Measurements from ENCODE around the gene MYBPC1.

The MYBPC1 gene

DNA sequence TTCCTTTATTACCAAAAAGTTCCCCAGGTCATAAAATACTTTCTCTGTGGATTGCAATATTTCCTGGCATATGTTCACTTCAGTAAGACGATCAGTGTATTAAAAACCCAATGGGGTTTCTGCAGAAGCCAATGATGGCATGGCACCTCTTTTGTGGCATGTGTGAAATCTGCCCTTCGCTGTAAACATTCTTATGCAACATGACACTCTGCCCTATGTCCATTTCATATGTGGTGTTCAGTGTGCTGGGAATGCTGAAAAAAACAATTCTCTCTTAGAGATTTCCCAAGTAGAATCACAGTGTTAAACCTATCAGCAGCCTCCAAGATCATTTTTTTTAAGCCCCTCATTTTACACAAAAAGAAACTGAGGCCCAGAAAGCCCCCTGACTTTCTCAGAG lies 2.3 kb upstream of the MYBPC1 start:
- Histone ChIP-seq H3K9ac (no peak overlapping the region), H4K20me1 (ENCODE audit: insufficient read depth) (no peaks in the 10 kb centered on the region), H3K27ac (no peak overlapping the region), H3K79me2 (ENCODE audit: insufficient read depth, low read depth) (no peaks in the 10 kb centered on the region), H3K27me3 (ENCODE audit: insufficient read depth, low read depth) (no peaks in the 10 kb centered on the region), H3K36me3 (ENCODE audit: insufficient read depth) (no peaks in the 10 kb centered on the region), H2AFZ (ENCODE audit: low read depth) (no peak overlapping the region), H3K4me3 (IDR thresholded peaks at IDR 0.05; ENCODE audit: insufficient read depth, low read depth, low read length) (no peak overlapping the region), H3K4me1 (ENCODE audit: low read depth, poor library complexity, severe bottlenecking) (no peaks in the 10 kb centered on the region), H3K4me2 (no peak overlapping the region)
- no peak for TF ChIP-seq CTCF (conservative IDR thresholded peaks at IDR 0.05; ENCODE audit: low read depth, low read length)

DNA sequence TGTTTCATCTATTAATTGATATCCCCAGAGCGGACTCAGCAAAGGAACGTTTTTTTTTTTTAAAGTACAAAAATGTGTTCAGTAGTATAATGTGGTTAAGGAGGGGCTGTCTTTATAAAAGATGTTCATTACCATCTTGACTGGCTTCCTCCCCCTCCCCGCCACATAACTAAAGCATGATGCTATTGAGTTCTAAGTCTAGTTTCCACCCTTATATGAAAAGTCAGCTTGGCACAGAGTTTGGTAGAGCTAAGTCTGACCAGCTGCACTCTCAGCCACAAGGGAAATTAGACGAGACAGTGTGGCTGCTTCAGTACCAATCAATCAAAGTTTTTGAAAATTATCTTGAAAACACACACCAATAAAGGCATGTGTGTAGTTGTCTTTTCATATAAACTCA lies 1.9 kb upstream of the MYBPC1 start:
- H4K20me1 ChIP-seq (ENCODE audit: insufficient read depth) = no peaks in the 10 kb centered on the region
- H3K9ac ChIP-seq = no peak overlapping the region
- no peak overlapping the region for H3K27ac ChIP-seq
- H3K4me1 ChIP-seq (ENCODE audit: low read depth, poor library complexity, severe bottlenecking) = no peaks in the 10 kb centered on the region
- H3K27me3 ChIP-seq (ENCODE audit: insufficient read depth, low read depth) = no peaks in the 10 kb centered on the region
- no peak for TF ChIP-seq CTCF (conservative IDR thresholded peaks at IDR 0.05; ENCODE audit: low read depth, low read length)
- no peak overlapping the region for H3K4me3 ChIP-seq (IDR thresholded peaks at IDR 0.05; ENCODE audit: insufficient read depth, low read depth, low read length)
- no peak overlapping the region for H3K4me2 ChIP-seq
- no peak overlapping the region for H2AFZ ChIP-seq (ENCODE audit: low read depth)
- H3K36me3 ChIP-seq (ENCODE audit: insufficient read depth) = no peaks in the 10 kb centered on the region
- no peaks in the 10 kb centered on the region for H3K79me2 ChIP-seq (ENCODE audit: insufficient read depth, low read depth)

- no peak overlapping the region for H3K27ac ChIP-seq
- TF ChIP-seq CTCF (conservative IDR thresholded peaks at IDR 0.05; ENCODE audit: low read depth, low read length) = no peak
- H2AFZ ChIP-seq (ENCODE audit: low read depth) = no peak overlapping the region
- H3K4me1 ChIP-seq (ENCODE audit: low read depth, poor library complexity, severe bottlenecking) = no peaks in the 10 kb centered on the region
- H3K9ac ChIP-seq = no peak overlapping the region
- H3K36me3 ChIP-seq (ENCODE audit: insufficient read depth) = no peaks in the 10 kb centered on the region
- H3K4me2 ChIP-seq = no peak overlapping the region
- no peak overlapping the region for H3K4me3 ChIP-seq (IDR thresholded peaks at IDR 0.05; ENCODE audit: insufficient read depth, low read depth, low read length)
- no peaks in the 10 kb centered on the region for H4K20me1 ChIP-seq (ENCODE audit: insufficient read depth)
- no peaks in the 10 kb centered on the region for H3K79me2 ChIP-seq (ENCODE audit: insufficient read depth, low read depth)
- no peaks in the 10 kb centered on the region for H3K27me3 ChIP-seq (ENCODE audit: insufficient read depth, low read depth)
These were observed 1.4 kb downstream of the MYBPC1 start for GRCh38 chr12:101596172-101596571.

GRCh38 chr12:101597164-101597563 lies 2.4 kb downstream of the MYBPC1 start:
- no peaks in the 10 kb centered on the region for H3K79me2 ChIP-seq (ENCODE audit: insufficient read depth, low read depth)
- no peak overlapping the region for H3K4me2 ChIP-seq
- no peak overlapping the region for H3K9ac ChIP-seq
- no peaks in the 10 kb centered on the region for H4K20me1 ChIP-seq (ENCODE audit: insufficient read depth)
- no peak for TF ChIP-seq CTCF (conservative IDR thresholded peaks at IDR 0.05; ENCODE audit: low read depth, low read length)
- H3K4me1 ChIP-seq (ENCODE audit: low read depth, poor library complexity, severe bottlenecking) = no peaks in the 10 kb centered on the region
- H3K36me3 ChIP-seq (ENCODE audit: insufficient read depth) = no peaks in the 10 kb centered on the region
- no peak overlapping the region for H3K27ac ChIP-seq
- no peak overlapping the region for H2AFZ ChIP-seq (ENCODE audit: low read depth)
- no peaks in the 10 kb centered on the region for H3K27me3 ChIP-seq (ENCODE audit: insufficient read depth, low read depth)
- H3K4me3 ChIP-seq (IDR thresholded peaks at IDR 0.05; ENCODE audit: insufficient read depth, low read depth, low read length) = no peak overlapping the region

GRCh38 chr12:101598483-101598882 lies 3.7 kb downstream of the MYBPC1 start:
- H3K27me3 ChIP-seq (ENCODE audit: insufficient read depth, low read depth) = no peaks in the 10 kb centered on the region
- H2AFZ ChIP-seq (ENCODE audit: low read depth) = no peak overlapping the region
- H3K36me3 ChIP-seq (ENCODE audit: insufficient read depth) = no peaks in the 10 kb centered on the region
- no peak overlapping the region for H3K4me3 ChIP-seq (IDR thresholded peaks at IDR 0.05; ENCODE audit: insufficient read depth, low read depth, low read length)
- no peaks in the 10 kb centered on the region for H3K4me1 ChIP-seq (ENCODE audit: low read depth, poor library complexity, severe bottlenecking)
- H3K4me2 ChIP-seq = no peak overlapping the region
- H3K27ac ChIP-seq = no peak overlapping the region
- no peaks in the 10 kb centered on the region for H3K79me2 ChIP-seq (ENCODE audit: insufficient read depth, low read depth)
- no peaks in the 10 kb centered on the region for H4K20me1 ChIP-seq (ENCODE audit: insufficient read depth)
- TF ChIP-seq CTCF (conservative IDR thresholded peaks at IDR 0.05; ENCODE audit: low read depth, low read length) = no peak
- no peak overlapping the region for H3K9ac ChIP-seq
